AG04450 (cell line): ENCODE results near the gene VPS37C. TPM values are rescaled to one million over a fixed set of nuclear protein-coding genes. Genes with fewer than 3 reads are reported as not detected.

Source experiments
- CTCF ChIA-PET: fragments of 300-600, 350-600 bp; formaldehyde crosslinking; extraction: SDS; loops from one replicate; lab custom pipeline; 2022; ENCODE audit warnings: antibody characterized with exemption, inconsistent platforms; lab: Charles Lee
- POLR2A ChIA-PET: fragments of 350-600 bp; formaldehyde crosslinking; extraction: SDS; loops from one replicate; lab custom pipeline; 2021; ENCODE audit warnings: antibody characterized with exemption, inconsistent platforms; lab: Yijun Ruan, JAX
- DNase-seq: peaks from one replicate; pipeline ENCODE4 v3.0.0-alpha.2; 2011; ENCODE audit warnings: low read depth, low spot score
- H3K27ac ChIP-seq: one replicate; pipeline ENCODE4 v1.5.1; 2012; ENCODE audit warnings: low read depth, low read length, control low read depth
- H3K27me3 ChIP-seq: one replicate; pipeline ENCODE4 v1.6.0; 2012; ENCODE audit warnings: low read length; ENCODE audit not compliant: control insufficient read depth, insufficient read depth
- H3K4me3 ChIP-seq: 2 replicates; pipeline ENCODE4 v1.5.1; 2011; ENCODE audit warnings: mild to moderate bottlenecking, low read depth, low read length, control low read depth
- H3K9me3 ChIP-seq: 2 replicates; pipeline ENCODE4 v1.5.1; 2012; ENCODE audit warnings: low read length; ENCODE audit not compliant: control insufficient read depth, insufficient read depth
- polyA plus RNA-seq: library from polyadenylated mRNA; depleted of rRNA; stranded (reverse); fragments of >200 nt; gene quantifications from 2 replicates; pipeline ENCODE4 v1.2.3, GENCODE V29; 2011
- TF ChIP-seq, protein P1 (sequence below): IDR thresholded peaks from 2 replicates; pipeline ENCODE4 v1.5.1; 2011; ENCODE audit warnings: low read depth, low read length, control low read depth, inconsistent platforms

VPS37C gene
- polyA plus RNA-seq, 1 experiment: 10.9 TPM

DNA sequence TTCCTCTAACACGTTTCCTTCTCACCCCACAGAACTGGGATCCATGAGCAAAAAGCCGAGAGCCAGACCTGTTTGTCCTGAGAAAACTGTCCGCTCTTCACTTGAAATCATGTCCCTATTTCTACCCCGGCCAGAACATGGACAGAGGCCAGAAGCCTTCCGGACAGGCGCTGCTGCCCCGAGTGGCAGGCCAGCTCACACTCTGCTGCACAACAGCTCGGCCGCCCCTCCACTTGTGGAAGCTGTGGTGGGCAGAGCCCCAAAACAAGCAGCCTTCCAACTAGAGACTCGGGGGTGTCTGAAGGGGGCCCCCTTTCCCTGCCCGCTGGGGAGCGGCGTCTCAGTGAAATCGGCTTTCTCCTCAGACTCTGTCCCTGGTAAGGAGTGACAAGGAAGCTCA lies 35.0 kb downstream of the VPS37C start:
- H3K27me3 ChIP-seq: peaks cover 16% of the 10 kb centered on the region
- DNase-seq: no peak
- H3K4me3 ChIP-seq: no peak overlapping the region
- POLR2A ChIA-PET: no interaction called here
- H3K9me3 ChIP-seq: no peaks in the 10 kb centered on the region; the same call in 1 of the 2 replicates
- CTCF ChIA-PET: no interaction called here
- TF ChIP-seq, protein P1, sequence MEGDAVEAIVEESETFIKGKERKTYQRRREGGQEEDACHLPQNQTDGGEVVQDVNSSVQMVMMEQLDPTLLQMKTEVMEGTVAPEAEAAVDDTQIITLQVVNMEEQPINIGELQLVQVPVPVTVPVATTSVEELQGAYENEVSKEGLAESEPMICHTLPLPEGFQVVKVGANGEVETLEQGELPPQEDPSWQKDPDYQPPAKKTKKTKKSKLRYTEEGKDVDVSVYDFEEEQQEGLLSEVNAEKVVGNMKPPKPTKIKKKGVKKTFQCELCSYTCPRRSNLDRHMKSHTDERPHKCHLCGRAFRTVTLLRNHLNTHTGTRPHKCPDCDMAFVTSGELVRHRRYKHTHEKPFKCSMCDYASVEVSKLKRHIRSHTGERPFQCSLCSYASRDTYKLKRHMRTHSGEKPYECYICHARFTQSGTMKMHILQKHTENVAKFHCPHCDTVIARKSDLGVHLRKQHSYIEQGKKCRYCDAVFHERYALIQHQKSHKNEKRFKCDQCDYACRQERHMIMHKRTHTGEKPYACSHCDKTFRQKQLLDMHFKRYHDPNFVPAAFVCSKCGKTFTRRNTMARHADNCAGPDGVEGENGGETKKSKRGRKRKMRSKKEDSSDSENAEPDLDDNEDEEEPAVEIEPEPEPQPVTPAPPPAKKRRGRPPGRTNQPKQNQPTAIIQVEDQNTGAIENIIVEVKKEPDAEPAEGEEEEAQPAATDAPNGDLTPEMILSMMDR: no peak
- no peak overlapping the region for H3K27ac ChIP-seq

DNA sequence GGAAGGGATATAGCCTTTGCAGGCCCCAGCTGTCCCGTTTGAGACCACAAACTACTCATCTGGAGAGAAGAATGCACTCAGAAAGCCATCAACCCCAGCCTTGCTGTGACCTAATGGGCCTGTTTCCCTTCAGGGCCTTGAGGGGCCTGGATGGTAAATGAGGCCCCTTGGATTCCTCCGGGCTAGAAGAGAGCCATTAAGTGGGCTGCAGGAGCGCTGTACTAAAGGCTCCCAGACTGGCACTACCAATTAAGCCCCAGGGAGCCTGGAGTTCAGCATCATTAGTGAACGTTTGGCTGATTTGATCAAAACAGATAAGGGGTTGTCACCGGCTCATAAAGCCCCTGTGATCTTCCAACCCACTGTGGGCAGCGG lies 35.9 kb downstream of the VPS37C start:
- Histone ChIP-seq H3K27ac (no peak overlapping the region), H3K27me3 (peaks cover 17% of the 10 kb centered on the region), H3K9me3 (no peaks in the 10 kb centered on the region; the same call in 1 of the 2 replicates), H3K4me3 (no peak overlapping the region)
- ChIA-PET POLR2A (no interaction called here), CTCF (no interaction called here)
- DNase-seq: no peak
- TF ChIP-seq, protein P1: no peak

DNA sequence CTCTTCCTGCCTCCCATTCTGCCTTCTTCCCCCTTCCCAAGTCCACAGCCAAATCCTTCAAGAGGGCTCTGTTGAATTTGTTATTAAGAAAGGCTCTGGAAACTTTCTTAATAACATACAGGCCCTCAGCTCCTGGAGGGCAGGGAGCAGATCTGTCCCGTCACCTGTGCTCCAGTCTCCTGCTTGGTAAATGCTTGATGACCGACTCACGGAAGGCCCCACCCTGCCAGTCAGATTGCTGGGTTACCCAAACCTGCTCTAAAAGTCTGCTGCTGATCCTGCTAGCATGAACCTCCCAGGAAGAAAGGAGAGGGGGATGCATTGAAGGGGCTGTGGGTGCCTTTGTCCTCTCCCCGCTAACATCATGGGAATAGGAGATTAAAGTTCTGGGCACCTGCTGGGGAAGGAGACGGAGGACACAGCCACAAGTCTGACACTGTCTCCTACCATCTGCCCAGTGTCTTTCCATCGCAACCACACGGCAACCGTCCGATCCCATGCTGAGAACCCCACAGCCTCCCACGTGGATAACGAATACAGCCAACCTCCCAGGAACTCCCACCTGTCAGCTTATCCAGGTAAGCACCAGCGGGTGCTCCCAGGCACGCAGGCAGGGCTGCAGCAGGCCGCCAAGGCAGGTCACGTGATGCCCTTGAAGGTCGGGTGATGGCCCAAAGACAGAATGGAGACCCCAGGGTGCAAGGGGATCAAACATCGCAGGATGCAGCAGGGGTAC lies 36.5 kb downstream of the VPS37C start:
- TF ChIP-seq, protein P1: no peak
- ChIA-PET CTCF (no interaction called here), POLR2A (no interaction called here)
- no peaks in the 10 kb centered on the region; the same call in 1 of the 2 replicates for H3K9me3 ChIP-seq
- no peak for DNase-seq
- H3K4me3 ChIP-seq: no peak overlapping the region
- H3K27ac ChIP-seq: no peak overlapping the region
- H3K27me3 ChIP-seq: peaks cover 17% of the 10 kb centered on the region

DNA sequence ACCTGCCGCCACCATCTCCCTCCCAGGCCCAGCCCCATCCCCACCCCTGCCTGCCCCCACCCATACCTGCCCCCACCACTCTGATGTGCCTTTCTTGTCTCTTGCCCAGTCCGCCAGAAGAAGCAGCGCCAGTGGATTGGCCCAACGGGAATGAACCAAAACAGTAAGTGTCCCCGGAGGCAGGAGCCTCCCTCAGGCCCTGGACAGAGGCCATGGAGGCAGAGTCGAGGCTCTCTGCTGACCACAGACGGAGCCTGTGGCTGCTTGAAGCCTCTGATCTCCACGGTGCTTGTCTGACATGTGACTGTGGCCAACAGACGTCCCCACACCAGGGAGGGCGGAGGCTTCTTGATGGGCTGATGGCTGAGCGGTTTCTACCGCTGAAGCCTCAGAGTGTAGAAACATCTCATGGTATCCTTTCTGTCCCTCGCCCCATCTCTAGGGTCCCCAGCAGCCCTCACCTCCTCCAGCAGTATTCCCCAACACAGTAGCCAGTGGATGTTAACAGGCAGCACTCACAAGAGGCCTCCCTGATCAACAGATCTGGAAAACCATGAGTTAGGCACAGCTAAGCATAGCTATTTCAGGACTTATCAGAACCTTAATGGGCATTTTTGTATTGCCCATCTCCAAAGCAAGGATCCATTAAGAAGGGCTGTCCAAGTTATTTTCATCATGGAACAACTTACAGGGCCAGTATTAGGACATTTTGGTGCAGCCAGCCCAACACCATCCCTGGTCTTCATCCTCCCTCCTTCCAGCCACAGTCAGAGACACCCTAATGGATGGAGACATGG lies 37.3 kb downstream of the VPS37C start:
- Histone ChIP-seq H3K27ac (no peak overlapping the region), H3K4me3 (no peak overlapping the region), H3K9me3 (no peaks in the 10 kb centered on the region; the same call in 1 of the 2 replicates), H3K27me3 (peaks cover 17% of the 10 kb centered on the region)
- POLR2A ChIA-PET: no interaction called here
- CTCF ChIA-PET: no interaction called here
- DNase-seq: no peak
- TF ChIP-seq, protein P1: no peak

GRCh38 chr11:61122761-61123160 lies 38.5 kb downstream of the VPS37C start:
- no peak overlapping the region for H3K27ac ChIP-seq
- peaks cover 20% of the 10 kb centered on the region for H3K27me3 ChIP-seq
- CTCF ChIA-PET: no interaction called here
- no peak overlapping the region for H3K4me3 ChIP-seq
- TF ChIP-seq, protein P1: no peak
- DNase-seq: no peak
- POLR2A ChIA-PET: no interaction called here
- H3K9me3 ChIP-seq: no peaks in the 10 kb centered on the region; the same call in 1 of the 2 replicates
